Measurements from ENCODE around the gene ASIC2. TPM values are rescaled to one million over a fixed set of nuclear protein-coding genes. Genes with fewer than 3 reads are reported as not detected.

Gene ASIC2
- total and polyA plus RNA-seq, 9 of the 15 experiments (the other 6 are each of a cell fraction or from before 2014, with no cell fraction given), result not detected

DNA sequence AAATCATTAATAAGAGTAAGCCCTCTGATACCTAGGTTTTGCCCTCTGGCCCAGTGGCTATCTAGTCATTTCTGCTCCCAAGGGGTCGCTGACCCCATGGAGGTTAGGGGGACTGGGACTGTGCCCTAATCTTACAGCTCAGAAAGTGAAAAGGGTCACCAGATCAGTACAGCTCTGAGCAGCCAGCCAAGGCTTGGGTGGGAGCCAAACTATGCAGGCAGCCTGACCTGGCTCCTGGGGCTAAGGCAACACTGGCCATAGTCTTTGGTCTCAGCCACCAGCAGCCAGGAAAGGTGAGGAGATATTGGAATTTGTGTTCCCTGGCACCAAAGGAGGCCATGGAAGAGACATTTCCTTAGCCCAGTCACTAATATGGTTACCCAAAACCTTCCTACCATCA, 67.6 kb downstream of the ASIC2 start (continued):
- TF ChIP-seq ZNF232 (CRISPR knock-in tag; IDR thresholded peaks at IDR 0.05), result no peak
- no peak for TF ChIP-seq ZSCAN29 (IDR thresholded peaks at IDR 0.05)
- TF ChIP-seq BCOR (IDR thresholded peaks at IDR 0.05), result no peak
- no peak for TF ChIP-seq TFAM (CRISPR knock-in tag; conservative IDR thresholded peaks at IDR 0.05)
- TF ChIP-seq STAT5B (CRISPR knock-in tag; IDR thresholded peaks at IDR 0.05), result no peak
- TF ChIP-seq ZNF695 (CRISPR knock-in tag; IDR thresholded peaks at IDR 0.05), result no peak
- TF ChIP-seq POLR2AphosphoS2 (IDR thresholded peaks at IDR 0.05; ENCODE audit: low read length), result no peak
- TF ChIP-seq HDAC6 (IDR thresholded peaks at IDR 0.05; ENCODE audit: low read depth, low read length), result no peak
- no peak for TF ChIP-seq MTA1 (IDR thresholded peaks at IDR 0.05; ENCODE audit: borderline replicate concordance)

DNA sequence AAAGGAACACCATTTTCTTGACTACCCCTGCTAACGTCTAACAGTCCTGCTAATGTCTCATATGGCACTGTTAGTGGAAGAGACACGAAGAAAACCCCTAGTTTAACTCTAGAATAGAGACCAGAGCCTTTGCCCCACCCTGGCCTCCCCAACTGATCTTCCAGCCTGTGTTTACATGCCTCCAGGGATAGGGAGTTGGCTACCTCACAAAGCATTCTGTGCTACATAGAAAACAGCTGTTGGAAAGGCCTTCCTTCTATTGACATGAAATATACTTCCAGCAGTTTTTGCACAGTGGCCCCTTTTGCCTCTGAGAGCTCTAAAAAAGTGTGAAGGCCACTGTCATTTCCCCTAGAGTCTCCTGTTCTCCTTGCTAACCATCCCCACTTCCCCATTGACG, 73.1 kb downstream of the ASIC2 start:
- 0% methylated on average over 3 of the region's 3 CpGs for WGBS (ENCODE audit: insufficient coverage, low coverage, missing lambda C conversion rate)
- H2AFZ ChIP-seq (ENCODE audit: low read depth, low read length), result no peak overlapping the region
- in situ Hi-C loops (cut with MboI) (no loop called here), intact Hi-C loops (cut with micrococcal nuclease) (no loop called here)
- ChIA-PET POLR2A (interaction anchor here (1.2 kb wide), 1 partner anchor 9 kb away, joined by 3 read pairs; no protein-coding TSS in a partner anchor), CTCF (ENCODE audit: low intra/inter-chr PET ratio) (no interaction called here)
- FAIRE-seq (no peak), ATAC-seq (no peak), DNase-seq (ENCODE audit: extremely low read depth in 1 of 4, low spot score in 3 of 4) (no peak)
- H3K9ac ChIP-seq (ENCODE audit: insufficient read depth in 1 of 2, low read depth in 2 of 2, low read length in 2 of 2), result no peak overlapping the region
- no peaks in the 10 kb centered on the region for H3K4me1 ChIP-seq (replicated peaks in 1 of 2; ENCODE audit: control insufficient read depth in 2 of 2, insufficient read depth in 2 of 2, low read length in 2 of 2)
- H3K27me3 ChIP-seq (ENCODE audit: control insufficient read depth in 2 of 2, insufficient read depth in 2 of 2, low read length in 2 of 2), result peaks cover 9 to 24% of the 10 kb centered on the region in 2 experiments
- no peak overlapping the region for H3K27ac ChIP-seq (ENCODE audit: extremely low read depth, low read depth, low read length)
- no peaks in the 10 kb centered on the region for H3K36me3 ChIP-seq (ENCODE audit: control insufficient read depth, insufficient read depth, low read length)
- BruUV-seq (replicated peaks), result no TSS peak
- TF ChIP-seq, protein P1, sequence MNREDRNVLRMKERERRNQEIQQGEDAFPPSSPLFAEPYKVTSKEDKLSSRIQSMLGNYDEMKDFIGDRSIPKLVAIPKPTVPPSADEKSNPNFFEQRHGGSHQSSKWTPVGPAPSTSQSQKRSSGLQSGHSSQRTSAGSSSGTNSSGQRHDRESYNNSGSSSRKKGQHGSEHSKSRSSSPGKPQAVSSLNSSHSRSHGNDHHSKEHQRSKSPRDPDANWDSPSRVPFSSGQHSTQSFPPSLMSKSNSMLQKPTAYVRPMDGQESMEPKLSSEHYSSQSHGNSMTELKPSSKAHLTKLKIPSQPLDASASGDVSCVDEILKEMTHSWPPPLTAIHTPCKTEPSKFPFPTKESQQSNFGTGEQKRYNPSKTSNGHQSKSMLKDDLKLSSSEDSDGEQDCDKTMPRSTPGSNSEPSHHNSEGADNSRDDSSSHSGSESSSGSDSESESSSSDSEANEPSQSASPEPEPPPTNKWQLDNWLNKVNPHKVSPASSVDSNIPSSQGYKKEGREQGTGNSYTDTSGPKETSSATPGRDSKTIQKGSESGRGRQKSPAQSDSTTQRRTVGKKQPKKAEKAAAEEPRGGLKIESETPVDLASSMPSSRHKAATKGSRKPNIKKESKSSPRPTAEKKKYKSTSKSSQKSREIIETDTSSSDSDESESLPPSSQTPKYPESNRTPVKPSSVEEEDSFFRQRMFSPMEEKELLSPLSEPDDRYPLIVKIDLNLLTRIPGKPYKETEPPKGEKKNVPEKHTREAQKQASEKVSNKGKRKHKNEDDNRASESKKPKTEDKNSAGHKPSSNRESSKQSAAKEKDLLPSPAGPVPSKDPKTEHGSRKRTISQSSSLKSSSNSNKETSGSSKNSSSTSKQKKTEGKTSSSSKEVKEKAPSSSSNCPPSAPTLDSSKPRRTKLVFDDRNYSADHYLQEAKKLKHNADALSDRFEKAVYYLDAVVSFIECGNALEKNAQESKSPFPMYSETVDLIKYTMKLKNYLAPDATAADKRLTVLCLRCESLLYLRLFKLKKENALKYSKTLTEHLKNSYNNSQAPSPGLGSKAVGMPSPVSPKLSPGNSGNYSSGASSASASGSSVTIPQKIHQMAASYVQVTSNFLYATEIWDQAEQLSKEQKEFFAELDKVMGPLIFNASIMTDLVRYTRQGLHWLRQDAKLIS (CRISPR knock-in tag; IDR thresholded peaks at IDR 0.05), result no peak
- TF ChIP-seq NCOA1 (IDR thresholded peaks at IDR 0.05; ENCODE audit: low read depth) (no peak), RBM25 (IDR thresholded peaks at IDR 0.05; ENCODE audit: low read depth, low read length, severe bottlenecking) (no peak), EHMT2 (IDR thresholded peaks at IDR 0.05) (no peak)
- H4K20me1 ChIP-seq (replicated peaks; ENCODE audit: control insufficient read depth, insufficient read depth, low read length), result no peaks in the 10 kb centered on the region
- H3K9me3 ChIP-seq (replicated peaks; ENCODE audit: control insufficient read depth, insufficient read depth, low read depth, low read length), result no peaks in the 10 kb centered on the region
- H3K79me2 ChIP-seq (ENCODE audit: control insufficient read depth, insufficient read depth, low read length), result no peaks in the 10 kb centered on the region
- H3K9me1 ChIP-seq (ENCODE audit: control insufficient read depth, insufficient read depth, low read length), result no peaks in the 10 kb centered on the region
- H3K4me3 ChIP-seq, result no peak overlapping the region
- no peak overlapping the region for H3K4me2 ChIP-seq (ENCODE audit: insufficient read depth, low read length)
